GM23338 (cell line): ENCODE measurements around the gene QRICH2. TPM values are rescaled to one million over a fixed set of nuclear protein-coding genes. Genes with fewer than 3 reads are reported as not detected.

Experiments used
- ATAC-seq: fragments of 200-7000 bp; cut with Tn5 transposase; 3 replicates; pipeline ENCODE4 v1.9.1; 2020
- DNase-seq: peaks from one replicate; pipeline ENCODE4 v3.0.0-alpha.2; 2015; ENCODE audit warnings: low spot score
- H2AFZ ChIP-seq: fragments of 200-600 bp; sonication (generic); 2 replicates; pipeline ENCODE4 v1.8.0; 2016; ENCODE audit warnings: antibody characterized with exemption, mild to moderate bottlenecking, moderate library complexity
- H3F3A ChIP-seq: fragments of 200-600 bp; sonication (generic); replicated peaks from 2 replicates; pipeline ENCODE4 v1.8.0; 2017; ENCODE audit warnings: antibody characterized with exemption, mixed run types, low read depth
- H3K27ac ChIP-seq: fragments of 200-600 bp; sonication (generic); 2 replicates; pipeline ENCODE4 v1.6.1; 2016; ENCODE audit warnings: low read depth
- H3K27me3 ChIP-seq: fragments of 200-600 bp; sonication (generic); 2 replicates; pipeline ENCODE4 v1.8.0; 2016; ENCODE audit warnings: mild to moderate bottlenecking, mixed run types, moderate library complexity; ENCODE audit not compliant: insufficient read depth
- H3K36me3 ChIP-seq: fragments of 200-600 bp; sonication (generic); 2 replicates; pipeline ENCODE4 v1.8.0; 2016; ENCODE audit warnings: mild to moderate bottlenecking; ENCODE audit not compliant: insufficient read depth
- H3K4me1 ChIP-seq: fragments of 200-600 bp; sonication (generic); 2 replicates; pipeline ENCODE4 v1.8.0; 2016; ENCODE audit warnings: mild to moderate bottlenecking, moderate library complexity; ENCODE audit not compliant: insufficient read depth
- H3K4me2 ChIP-seq: fragments of 200-600 bp; sonication (generic); 2 replicates; pipeline ENCODE4 v1.7.1; 2017; ENCODE audit warnings: mixed run types
- H3K4me3 ChIP-seq: fragments of 200-600 bp; sonication (generic); 2 replicates; pipeline ENCODE4 v1.6.1; 2016; ENCODE audit warnings: mixed run types
- H3K79me2 ChIP-seq: fragments of 200-600 bp; sonication (generic); replicated peaks from 2 replicates; pipeline ENCODE4 v1.8.0; 2017; ENCODE audit warnings: mild to moderate bottlenecking; ENCODE audit not compliant: insufficient read depth
- H3K9me2 ChIP-seq: fragments of 200-600 bp; sonication (generic); 2 replicates; pipeline ENCODE4 v1.8.0; 2017; ENCODE audit not compliant: insufficient read depth
- H4K20me1 ChIP-seq: fragments of 200-600 bp; sonication (generic); replicated peaks from 2 replicates; pipeline ENCODE4 v1.8.0; 2017; ENCODE audit warnings: mild to moderate bottlenecking; ENCODE audit not compliant: insufficient read depth
- H3K27ac Mint-ChIP-seq: 2 replicates; pipeline ENCODE4 v1.8.0; 2020; ENCODE audit warnings: inconsistent platforms, mild to moderate bottlenecking, moderate library complexity, mixed read lengths
- H3K27me3 Mint-ChIP-seq: 3 replicates; pipeline ENCODE4 v1.8.0; 2022; ENCODE audit warnings: low read depth, mild to moderate bottlenecking, moderate library complexity, mixed read lengths, inconsistent platforms; ENCODE audit not compliant: insufficient read depth, poor library complexity
- H3K36me3 Mint-ChIP-seq: 3 replicates; pipeline ENCODE4 v1.8.0; 2021; ENCODE audit warnings: low read depth, mild to moderate bottlenecking, inconsistent platforms, moderate library complexity, mixed read lengths
- H3K4me1 Mint-ChIP-seq: 3 replicates; pipeline ENCODE4 v1.8.0; 2020; ENCODE audit warnings: mild to moderate bottlenecking, inconsistent platforms, mixed read lengths
- H3K4me3 Mint-ChIP-seq: 3 replicates; pipeline ENCODE4 v1.8.0; 2021; ENCODE audit warnings: moderate library complexity, mild to moderate bottlenecking, inconsistent platforms, mixed read lengths
- H3K9me3 Mint-ChIP-seq: 3 replicates; pipeline ENCODE4 v1.8.0; 2020; ENCODE audit warnings: moderate library complexity, mild to moderate bottlenecking, inconsistent platforms, mixed read lengths
- CREB1 ChIP-seq: fragments of 250-450 bp; sonication (Bioruptor Pico); IDR thresholded peaks from 2 replicates; pipeline ENCODE4 v1.5.0; 2020; ENCODE audit warnings: low read depth, mild to moderate bottlenecking, moderate library complexity
- ETS1 ChIP-seq: IDR thresholded peaks from 2 replicates; pipeline ENCODE4 v1.6.1; 2016; ENCODE audit warnings: antibody characterized with exemption
- EZH2 ChIP-seq: fragments of 200-600 bp; sonication (generic); IDR thresholded peaks from one replicate; pipeline ENCODE4 v1.8.0; 2017; ENCODE audit warnings: antibody characterized with exemption, mild to moderate bottlenecking, low read depth; ENCODE audit not compliant: unreplicated experiment
- EZH2phosphoT487 ChIP-seq: fragments of 200-600 bp; sonication (generic); IDR thresholded peaks from one replicate; pipeline ENCODE4 v1.8.1; 2018; ENCODE audit warnings: antibody characterized with exemption; ENCODE audit not compliant: unreplicated experiment
- JUNB ChIP-seq: IDR thresholded peaks from one replicate; pipeline ENCODE4 v1.6.1; 2016; ENCODE audit warnings: antibody characterized with exemption; ENCODE audit not compliant: unreplicated experiment
- NANOG ChIP-seq: IDR thresholded peaks from 2 replicates; pipeline ENCODE4 v1.6.1; 2016; ENCODE audit warnings: antibody characterized with exemption, borderline replicate concordance
- STAT1 ChIP-seq: IDR thresholded peaks from one replicate; pipeline ENCODE4 v1.6.1; 2016; ENCODE audit warnings: antibody characterized with exemption; ENCODE audit not compliant: unreplicated experiment
- ZNF331 ChIP-seq: fragments of 250-450 bp; sonication (Bioruptor Pico); IDR thresholded peaks from 2 replicates; pipeline ENCODE4 v1.5.0; 2020; ENCODE audit warnings: low read depth, mild to moderate bottlenecking, moderate library complexity
- polyA plus RNA-seq: library from polyadenylated mRNA; unstranded; fragments of >200 nt; fragmentation: Nextera tagmentation; extraction: Ambion mirVana; gene quantifications from 2 replicates; pipeline ENCODE4 v1.2.1, GENCODE V29; 2016
- total RNA-seq: library from RNA; depleted of rRNA; stranded (reverse); fragments of >200 nt; shearing (Covaris generic); gene quantifications from 2 replicates; pipeline ENCODE4 v1.2.3, GENCODE V29; 2014
- TF ChIP-seq, protein P1 (sequence below): IDR thresholded peaks from one replicate; pipeline ENCODE4 v1.6.1; 2018; ENCODE audit warnings: antibody characterized with exemption; ENCODE audit not compliant: unreplicated experiment

QRICH2 gene
- total and polyA plus RNA-seq, 2 experiments from 2014 or later: 2.2 to 3.7 TPM

- Histone ChIP-seq H3K4me1 (no peaks in the 10 kb centered on the region), H3K36me3 (0 out of 2 replicates have a peak, but pooled peaks cover 12% of the 10 kb centered on the region), H3K79me2 (no peaks in the 10 kb centered on the region), H3K4me3 (no peak overlapping the region), H3K27me3 (no peaks in the 10 kb centered on the region), H3F3A (no peaks in the 10 kb centered on the region), H2AFZ (no peak overlapping the region), H3K9me2 (no peaks in the 10 kb centered on the region), H3K4me2 (no peak overlapping the region), H4K20me1 (no peaks in the 10 kb centered on the region), H3K27ac (0 out of 2 replicates have a peak overlapping the region, but pooled peaks have one; percentile 4)
- TF ChIP-seq EZH2 (no peak), EZH2phosphoT487 (no peak)
- H3K4me1 Mint-ChIP-seq: 0 out of 3 replicates have a peak, but pooled peaks cover 2% of the 10 kb centered on the region
- H3K9me3 Mint-ChIP-seq: no peaks in the 10 kb centered on the region
- DNase-seq (no peak), ATAC-seq (no peak)
- H3K36me3 Mint-ChIP-seq: peaks cover 16% of the 10 kb centered on the region; the same call in 2 of the 3 replicates
- H3K27me3 Mint-ChIP-seq: peaks cover 2% of the 10 kb centered on the region
- no peak overlapping the region for H3K27ac Mint-ChIP-seq
- no peak overlapping the region for H3K4me3 Mint-ChIP-seq
Observed at GRCh38 chr17:76314392-76315227, 6.5 kb upstream of the QRICH2 start.

DNA sequence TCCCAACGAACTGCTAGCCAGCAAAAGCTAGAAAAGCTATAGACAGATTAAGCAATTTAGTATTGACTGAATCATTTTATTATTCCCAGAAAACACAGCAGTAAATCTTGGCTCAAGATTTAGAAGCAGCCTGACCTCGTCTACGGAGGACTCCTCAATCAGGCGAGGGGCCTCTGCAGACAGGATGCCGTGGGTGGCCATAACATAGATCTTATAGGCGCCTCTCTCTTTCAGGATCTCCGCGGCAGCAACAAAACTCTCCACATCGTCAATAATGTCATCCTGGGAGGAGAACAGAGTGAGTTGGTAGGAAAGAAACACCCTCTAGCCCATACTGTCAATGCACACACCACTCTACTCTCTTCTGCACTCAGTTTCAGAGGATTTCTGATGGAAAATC, 4.7 kb upstream of the QRICH2 start:
- DNase-seq: no peak
- Mint-ChIP-seq H3K9me3 (no peaks in the 10 kb centered on the region), H3K27me3 (peaks cover 2% of the 10 kb centered on the region), H3K36me3 (peaks cover 19% of the 10 kb centered on the region; the same call in 2 of the 3 replicates), H3K27ac (no peak overlapping the region), H3K4me3 (no peak overlapping the region), H3K4me1 (0 out of 3 replicates have a peak, but pooled peaks cover 2% of the 10 kb centered on the region)
- no peaks in the 10 kb centered on the region for H3K9me2 ChIP-seq
- no peak for TF ChIP-seq EZH2
- TF ChIP-seq, protein P1, sequence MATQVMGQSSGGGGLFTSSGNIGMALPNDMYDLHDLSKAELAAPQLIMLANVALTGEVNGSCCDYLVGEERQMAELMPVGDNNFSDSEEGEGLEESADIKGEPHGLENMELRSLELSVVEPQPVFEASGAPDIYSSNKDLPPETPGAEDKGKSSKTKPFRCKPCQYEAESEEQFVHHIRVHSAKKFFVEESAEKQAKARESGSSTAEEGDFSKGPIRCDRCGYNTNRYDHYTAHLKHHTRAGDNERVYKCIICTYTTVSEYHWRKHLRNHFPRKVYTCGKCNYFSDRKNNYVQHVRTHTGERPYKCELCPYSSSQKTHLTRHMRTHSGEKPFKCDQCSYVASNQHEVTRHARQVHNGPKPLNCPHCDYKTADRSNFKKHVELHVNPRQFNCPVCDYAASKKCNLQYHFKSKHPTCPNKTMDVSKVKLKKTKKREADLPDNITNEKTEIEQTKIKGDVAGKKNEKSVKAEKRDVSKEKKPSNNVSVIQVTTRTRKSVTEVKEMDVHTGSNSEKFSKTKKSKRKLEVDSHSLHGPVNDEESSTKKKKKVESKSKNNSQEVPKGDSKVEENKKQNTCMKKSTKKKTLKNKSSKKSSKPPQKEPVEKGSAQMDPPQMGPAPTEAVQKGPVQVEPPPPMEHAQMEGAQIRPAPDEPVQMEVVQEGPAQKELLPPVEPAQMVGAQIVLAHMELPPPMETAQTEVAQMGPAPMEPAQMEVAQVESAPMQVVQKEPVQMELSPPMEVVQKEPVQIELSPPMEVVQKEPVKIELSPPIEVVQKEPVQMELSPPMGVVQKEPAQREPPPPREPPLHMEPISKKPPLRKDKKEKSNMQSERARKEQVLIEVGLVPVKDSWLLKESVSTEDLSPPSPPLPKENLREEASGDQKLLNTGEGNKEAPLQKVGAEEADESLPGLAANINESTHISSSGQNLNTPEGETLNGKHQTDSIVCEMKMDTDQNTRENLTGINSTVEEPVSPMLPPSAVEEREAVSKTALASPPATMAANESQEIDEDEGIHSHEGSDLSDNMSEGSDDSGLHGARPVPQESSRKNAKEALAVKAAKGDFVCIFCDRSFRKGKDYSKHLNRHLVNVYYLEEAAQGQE: no peak
- no peak for TF ChIP-seq ETS1
- no peak for TF ChIP-seq CREB1 (CRISPR knock-in tag)
- no peak for TF ChIP-seq ZNF331 (CRISPR knock-in tag)
- TF ChIP-seq EZH2phosphoT487: no peak
- no peak for TF ChIP-seq NANOG
- no peak for TF ChIP-seq JUNB
- no peak for TF ChIP-seq STAT1
- no peaks in the 10 kb centered on the region for H3K4me1 ChIP-seq
- no peaks in the 10 kb centered on the region for H3K27me3 ChIP-seq
- ATAC-seq: no peak
- no peak overlapping the region for H2AFZ ChIP-seq
- H3K36me3 ChIP-seq: 0 out of 2 replicates have a peak, but pooled peaks cover 12% of the 10 kb centered on the region
- H3K27ac ChIP-seq: no peak overlapping the region
- no peak overlapping the region for H3K4me3 ChIP-seq
- H3F3A ChIP-seq: no peaks in the 10 kb centered on the region
- no peaks in the 10 kb centered on the region for H4K20me1 ChIP-seq
- H3K4me2 ChIP-seq: no peak overlapping the region
- H3K79me2 ChIP-seq: no peaks in the 10 kb centered on the region
